Stimulated activated CD4-positive, alpha-beta T cell treated with anti-CD3 and anti-CD28 coated beads, TNF-alpha, amount 100 ng/mL, for 1 hour (primary cell): Measurements from ENCODE around the gene NRXN3.

Experiments
- DNase-seq, 3 donors: peaks; one replicate each; pipeline ENCODE4 v3.0.0-alpha.2; 2020; ENCODE audit warnings: low read depth in 3 of 3, low spot score in 1 of 3

NRXN3 gene

GRCh38 chr14:79500489-79500888 lies 1330.3 kb downstream of the NRXN3 start:
- no peak for DNase-seq

- DNase-seq, result no peak
Observed at GRCh38 chr14:79502136-79502750, 1332.1 kb downstream of the NRXN3 start.

DNA sequence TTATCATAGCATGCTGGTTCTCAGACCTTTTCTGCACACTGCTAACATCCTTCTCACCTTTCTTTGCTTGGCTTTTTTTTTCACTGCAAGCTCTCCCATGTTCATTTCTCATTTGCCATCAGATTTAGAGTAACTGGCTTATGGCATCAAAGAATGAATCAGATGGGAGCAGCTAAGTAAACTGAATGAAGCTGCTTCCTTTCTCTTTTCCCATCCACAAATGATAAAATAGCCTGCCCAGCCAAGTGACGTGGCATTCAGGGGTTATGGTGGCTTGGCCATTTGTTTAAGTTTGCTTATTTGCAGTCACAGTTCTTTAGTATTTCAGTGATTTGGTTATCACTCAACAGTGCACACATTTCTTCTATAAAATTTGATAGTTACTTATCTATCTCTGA lies 1332.6 kb downstream of the NRXN3 start:
- no peak for DNase-seq

GRCh38 chr14:79510659-79511058 lies 1340.5 kb downstream of the NRXN3 start:
- DNase-seq, result no peak

GRCh38 chr14:79511146-79511545 lies 1341.0 kb downstream of the NRXN3 start:
- DNase-seq, result no peak

GRCh38 chr14:79513446-79513845 lies 1343.3 kb downstream of the NRXN3 start:
- DNase-seq, result no peak

DNA sequence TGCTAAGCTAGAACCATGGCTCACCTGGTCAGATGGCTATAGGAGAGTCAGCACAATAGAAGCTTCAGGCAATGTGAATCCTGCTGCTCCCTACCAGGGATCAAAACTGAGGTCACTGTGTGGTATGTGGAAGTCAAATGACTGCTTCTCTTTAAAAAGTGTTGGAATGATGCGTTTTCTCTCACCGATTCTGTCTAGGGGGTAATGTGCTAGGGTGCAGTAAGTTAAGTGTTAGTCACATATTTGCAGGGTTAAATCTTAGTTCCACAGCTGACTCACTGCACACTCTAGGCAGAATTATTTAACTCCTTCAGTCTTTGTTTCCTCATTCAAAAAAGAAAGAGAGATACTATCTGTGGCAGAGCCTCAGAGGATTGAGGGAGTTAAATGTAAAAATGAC lies 1344.5 kb downstream of the NRXN3 start:
- no peak for DNase-seq

GRCh38 chr14:79515158-79515557 lies 1345.0 kb downstream of the NRXN3 start:
- DNase-seq, result no peak

DNA sequence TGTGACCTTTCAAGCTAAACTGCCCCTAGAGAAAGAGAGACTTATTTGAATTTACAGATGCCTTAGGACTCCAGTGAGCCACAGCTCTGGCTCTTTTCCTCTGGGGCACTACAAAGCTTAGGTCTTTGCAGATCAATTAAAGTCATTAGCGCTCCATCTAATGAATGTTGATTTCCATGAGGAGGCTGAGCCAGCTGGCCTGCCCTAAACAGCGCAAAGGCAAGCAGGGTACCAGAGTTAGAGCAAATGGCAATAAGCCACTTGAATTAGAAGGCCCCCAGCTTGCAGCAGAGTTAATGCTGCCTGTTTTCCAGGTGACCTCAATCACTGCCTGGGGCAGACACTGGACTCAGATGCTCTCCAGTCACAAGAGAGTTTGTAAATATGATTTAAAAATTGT lies 1345.8 kb downstream of the NRXN3 start:
- no peak for DNase-seq

GRCh38 chr14:79525416-79525815 lies 1355.2 kb downstream of the NRXN3 start:
- DNase-seq, result no peak

GRCh38 chr14:79528828-79529416 lies 1358.7 kb downstream of the NRXN3 start:
- DNase-seq, result no peak

GRCh38 chr14:79530555-79530954 lies 1360.4 kb downstream of the NRXN3 start:
- no peak for DNase-seq

DNA sequence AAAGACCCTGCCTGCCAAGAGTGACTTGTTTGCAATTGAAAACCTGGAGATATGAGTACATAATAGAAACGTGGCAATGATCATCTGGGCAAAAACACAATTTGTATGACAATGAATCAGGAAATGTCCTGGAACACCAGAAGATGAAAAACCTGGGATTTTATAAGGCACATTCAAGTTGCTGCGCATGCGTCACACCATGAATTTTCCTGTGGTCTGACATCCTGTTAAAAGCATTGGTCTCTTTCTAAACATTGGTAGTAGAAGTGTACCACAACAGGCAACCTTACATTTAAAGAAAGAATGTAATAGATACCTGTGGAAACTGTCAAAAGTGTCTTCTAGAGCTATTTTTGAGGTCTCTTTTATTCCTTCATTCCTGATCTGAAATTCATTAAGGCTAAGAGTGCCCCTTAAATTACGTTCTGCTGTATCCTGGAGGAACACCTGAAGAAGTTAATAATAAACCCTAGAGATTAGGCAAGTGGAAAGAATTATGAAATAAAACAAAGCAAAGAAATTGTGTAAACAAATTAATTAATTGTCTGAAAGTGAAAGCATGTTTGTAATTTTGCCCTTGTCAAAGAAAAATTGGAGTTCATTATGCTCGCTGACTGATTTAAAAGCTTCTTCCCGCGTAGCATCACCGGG lies 1364.7 kb downstream of the NRXN3 start:
- DNase-seq, result no peak

- DNase-seq, result no peak
Observed at GRCh38 chr14:79540394-79540793, 1370.2 kb downstream of the NRXN3 start.

GRCh38 chr14:79542121-79542520 lies 1371.9 kb downstream of the NRXN3 start:
- DNase-seq, result no peak

DNA sequence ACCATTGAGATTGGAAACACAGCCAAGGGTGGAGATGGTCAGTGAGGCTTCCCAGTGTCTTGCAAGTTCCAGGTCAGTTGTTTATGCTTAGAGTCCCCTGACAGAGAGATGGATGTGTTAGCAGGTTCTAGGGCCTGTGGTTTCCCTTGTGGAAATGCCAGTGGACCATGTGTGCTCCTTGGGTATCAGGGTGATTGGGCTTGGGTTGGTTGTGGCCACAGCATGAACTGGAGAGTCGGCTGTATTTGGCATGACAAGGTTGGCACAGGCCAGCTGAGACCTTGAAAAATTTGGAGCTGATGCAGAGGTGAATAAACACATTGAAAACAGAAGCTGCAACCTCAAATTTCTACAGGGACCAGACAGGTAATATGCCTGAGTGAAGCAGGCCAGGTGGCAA lies 1373.2 kb downstream of the NRXN3 start:
- DNase-seq, result no peak

- DNase-seq, result no peak
Observed at GRCh38 chr14:79543967-79544697, 1374.0 kb downstream of the NRXN3 start.

GRCh38 chr14:79544698-79545070 lies 1374.5 kb downstream of the NRXN3 start:
- DNase-seq, result no peak

DNA sequence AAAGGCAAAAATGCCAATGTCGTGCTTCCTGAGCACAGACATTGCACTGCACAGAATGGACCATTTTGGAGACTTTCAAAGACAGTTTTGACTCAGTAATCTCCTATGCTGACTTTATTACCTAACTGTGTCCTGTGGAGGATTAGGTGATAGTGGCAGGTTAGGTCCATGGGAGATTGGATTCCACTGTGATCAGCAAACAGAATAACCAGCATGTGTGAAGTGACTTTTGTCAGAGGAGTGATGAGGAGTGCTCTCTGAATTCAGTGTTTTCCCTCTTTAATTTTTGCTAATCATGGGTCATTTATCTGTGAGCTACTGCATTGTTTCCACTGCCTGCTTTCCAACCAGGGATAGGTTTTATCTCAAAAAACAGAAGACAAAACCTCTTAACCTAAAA lies 1378.7 kb downstream of the NRXN3 start:
- DNase-seq, result no peak

DNA sequence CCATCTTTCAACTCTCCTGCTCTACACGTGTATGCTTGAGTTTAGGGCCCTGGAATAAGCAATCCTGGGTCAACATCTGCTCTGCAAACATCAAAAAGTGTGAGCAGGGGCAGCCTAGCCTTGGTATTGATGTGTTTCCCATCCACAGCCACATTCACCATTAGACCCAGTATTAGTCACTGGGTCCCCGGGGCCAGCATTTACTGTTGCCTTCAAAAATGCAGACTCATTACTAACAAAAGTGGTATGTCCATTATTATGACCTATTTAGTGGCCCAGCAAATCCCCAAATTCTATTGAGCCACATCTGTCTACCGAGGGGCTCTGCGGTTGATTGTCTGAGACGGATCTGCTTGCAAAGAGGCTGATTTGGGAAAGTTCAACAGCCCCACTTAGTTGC lies 1379.3 kb downstream of the NRXN3 start:
- DNase-seq, result no peak

DNA sequence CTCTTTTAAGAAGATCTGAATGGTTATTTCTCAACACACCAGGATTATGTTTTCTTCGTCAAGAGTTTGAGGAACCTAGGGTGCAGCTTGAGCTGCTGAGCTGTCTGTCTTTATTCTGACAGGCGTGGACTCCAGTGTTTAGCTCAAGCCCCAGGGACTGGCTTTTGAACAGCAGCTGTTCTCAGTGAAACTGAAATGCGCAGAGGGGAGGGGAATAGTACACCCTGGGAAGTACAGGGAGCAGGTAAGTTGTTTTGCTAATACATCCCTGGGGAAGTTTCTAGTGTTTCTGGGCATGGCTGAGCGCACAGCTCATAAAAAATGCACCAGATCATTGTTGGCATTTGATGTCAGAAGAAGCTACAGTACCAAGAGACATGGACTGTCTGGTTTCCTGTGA lies 1381.3 kb downstream of the NRXN3 start:
- no peak for DNase-seq

- no peak for DNase-seq
Observed at GRCh38 chr14:79552778-79553177, 1382.6 kb downstream of the NRXN3 start.
